Inflammatory macrophage treated with lipopolysaccharide for 1 hour (primary cell): ENCODE data around the gene C1orf198.

ENCODE experiments used
- DNase-seq, 2 donors: peaks; one replicate each; pipeline ENCODE4 v3.0.0-alpha.2; 2020 to 2022

The C1orf198 gene

DNA sequence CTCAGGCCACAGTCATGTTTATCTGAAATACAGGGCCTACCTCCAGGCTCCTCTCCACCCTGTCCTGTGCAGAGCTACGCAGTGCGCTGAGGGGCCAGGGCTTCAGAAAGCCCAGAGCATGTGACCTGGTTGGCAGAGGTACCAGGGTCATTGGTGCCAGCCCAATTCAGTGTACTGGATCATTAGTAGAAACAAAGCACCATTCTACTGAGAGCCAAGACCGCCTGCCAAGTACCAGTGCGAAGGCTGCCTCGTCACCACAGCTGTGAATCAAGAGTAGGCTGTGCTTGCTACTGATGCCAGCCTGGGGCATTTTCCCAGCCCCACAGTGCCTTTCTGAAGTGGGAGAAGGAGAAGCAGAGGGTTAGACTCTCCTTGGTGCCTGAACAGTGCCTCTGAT lies 61.3 kb downstream of the C1orf198 start:
- DNase-seq, result no peak

DNA sequence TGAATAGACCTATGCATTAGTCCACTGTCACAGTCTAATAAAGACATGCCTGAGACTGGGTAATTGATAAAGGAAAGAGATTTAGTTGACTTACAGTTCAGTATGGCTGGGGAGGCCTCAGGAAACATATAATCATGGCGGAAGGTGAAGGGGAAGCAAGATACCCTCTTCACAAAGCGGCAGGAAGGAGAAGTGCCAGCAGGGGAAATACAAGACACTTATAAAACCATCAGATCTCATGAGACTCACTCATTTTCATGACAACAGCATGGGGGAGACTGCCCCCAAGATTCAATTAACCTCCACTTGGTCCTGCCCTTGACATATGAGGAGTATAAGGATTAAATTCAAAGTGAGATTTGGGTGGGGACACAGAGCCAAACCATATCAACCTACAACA lies 61.8 kb downstream of the C1orf198 start:
- DNase-seq, result no peak

GRCh38 chr1:230804396-230804795 lies 63.9 kb downstream of the C1orf198 start:
- no peak for DNase-seq

GRCh38 chr1:230800891-230801840 lies 67.2 kb downstream of the C1orf198 start:
- no peak for DNase-seq

DNA sequence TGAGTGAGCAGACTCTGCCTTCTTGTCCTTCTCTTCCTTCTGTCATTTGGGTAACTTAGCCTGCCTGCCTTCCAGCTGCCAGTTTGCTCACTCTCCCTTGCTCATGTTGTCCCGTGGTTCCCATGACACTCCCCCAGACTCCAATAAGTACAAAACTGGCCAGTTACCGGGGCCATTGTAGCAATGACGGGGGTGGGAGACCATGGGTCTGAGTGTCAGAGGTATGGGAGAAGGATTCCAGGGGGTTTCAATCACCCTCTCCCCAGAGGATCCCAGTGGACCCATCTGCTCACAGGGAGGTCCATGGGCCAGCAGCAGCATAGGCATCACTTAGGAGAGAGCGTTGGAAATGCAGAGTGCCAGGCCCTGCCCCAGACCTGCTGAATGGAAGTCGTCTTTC lies 69.8 kb downstream of the C1orf198 start:
- no peak for DNase-seq

DNA sequence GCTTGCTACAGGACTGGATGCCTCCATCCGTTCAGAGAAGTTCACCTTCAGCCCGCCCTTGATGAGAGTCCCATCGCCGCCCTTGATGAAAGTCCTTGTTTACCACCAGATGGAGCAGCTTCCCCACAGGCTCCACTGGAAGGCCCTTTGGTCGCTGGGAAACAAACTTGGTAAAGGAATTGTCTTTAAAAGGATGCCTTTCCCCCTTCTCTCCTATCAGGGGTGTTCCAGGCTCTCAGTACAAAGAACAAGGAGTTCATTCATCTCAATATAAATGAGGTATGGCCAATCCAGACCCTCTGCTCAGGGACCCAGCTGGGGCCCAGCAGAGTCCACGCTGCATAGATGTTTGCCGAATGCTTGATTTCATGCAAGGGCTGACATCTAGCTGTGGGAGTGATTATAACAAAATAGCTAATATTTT lies 70.4 kb downstream of the C1orf198 start:
- DNase-seq, result peak; percentile 15 to 18

DNA sequence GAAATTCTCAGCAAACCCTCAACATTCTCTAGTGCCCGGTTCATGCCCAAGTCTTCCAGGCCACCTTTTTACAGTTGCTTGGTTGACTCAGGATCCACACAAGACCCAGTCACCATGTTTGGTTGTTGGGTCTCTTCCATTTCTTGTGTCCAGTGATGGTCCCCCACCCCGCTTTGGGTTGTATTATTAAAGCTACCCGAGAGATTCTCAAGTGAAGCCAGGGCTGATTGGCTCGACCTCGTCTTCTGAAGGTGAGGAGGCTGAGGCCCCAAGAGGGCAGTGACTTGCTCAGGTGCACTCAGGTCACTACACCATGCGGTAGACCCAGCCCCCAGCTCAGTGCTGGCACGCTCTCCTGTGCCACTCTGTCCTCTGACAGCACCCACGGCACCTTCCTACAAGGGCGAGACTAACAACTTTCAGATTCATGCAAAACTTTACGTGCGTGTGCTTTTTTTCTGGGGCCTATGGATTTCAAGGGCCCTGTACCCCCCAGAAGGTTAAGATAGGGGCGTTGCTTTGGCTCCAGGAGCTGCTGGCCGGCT lies 70.9 kb downstream of the C1orf198 start:
- no peak for DNase-seq

DNA sequence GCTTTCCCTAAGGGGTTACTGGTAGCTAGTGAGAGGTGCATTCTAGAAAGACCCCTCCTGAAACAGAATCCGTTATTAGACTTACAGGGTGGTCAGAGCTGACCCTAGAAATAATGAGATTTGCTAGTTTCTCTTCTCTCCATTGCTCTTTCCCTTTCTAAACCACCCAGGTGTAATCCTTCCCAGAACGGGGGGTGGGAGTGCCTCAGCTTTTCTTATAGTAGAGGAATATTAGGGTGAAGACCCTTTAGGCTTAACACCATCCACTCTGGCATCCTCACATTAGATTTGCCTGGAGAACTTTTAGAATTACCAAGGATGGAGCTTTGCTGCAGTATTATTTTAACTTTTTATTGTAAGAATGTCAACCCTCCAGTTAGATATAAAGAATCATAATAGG lies 71.7 kb downstream of the C1orf198 start:
- DNase-seq, result no peak

DNA sequence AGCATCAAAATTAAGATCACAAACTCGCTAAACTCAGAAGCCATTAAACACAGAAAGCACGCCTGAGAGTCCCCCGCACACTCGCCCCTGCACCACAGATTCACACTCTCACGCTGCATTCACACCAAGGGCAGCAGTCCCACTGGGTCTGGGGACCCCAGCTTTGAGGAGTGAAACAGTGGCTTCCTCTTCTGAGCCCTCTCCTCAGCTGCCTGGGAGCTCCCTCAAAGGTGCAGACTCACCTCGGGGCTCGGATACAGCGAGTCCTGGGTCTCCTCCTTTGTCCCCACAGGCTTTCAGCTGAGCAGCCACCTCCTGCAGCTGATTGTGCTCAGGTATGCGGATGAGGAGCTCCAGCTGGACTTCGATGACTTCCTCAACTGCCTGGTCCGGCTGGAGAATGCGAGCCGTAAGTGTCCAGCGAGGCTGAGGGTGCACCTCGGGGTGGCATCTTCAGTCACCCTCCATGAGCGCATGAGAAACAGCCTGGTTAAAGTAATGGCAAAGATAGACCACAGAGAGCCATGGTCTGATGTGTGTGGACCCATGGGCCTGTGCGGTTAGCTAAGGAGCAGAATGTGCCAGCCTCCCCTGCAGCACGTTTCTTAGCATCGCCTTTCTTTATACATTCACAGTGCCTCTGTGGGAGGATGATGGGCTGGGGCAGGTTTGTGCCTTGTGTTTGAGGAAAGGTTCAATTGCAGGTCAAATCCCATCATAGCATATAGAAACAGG lies 73.3 kb downstream of the C1orf198 start:
- DNase-seq, result no peak

DNA sequence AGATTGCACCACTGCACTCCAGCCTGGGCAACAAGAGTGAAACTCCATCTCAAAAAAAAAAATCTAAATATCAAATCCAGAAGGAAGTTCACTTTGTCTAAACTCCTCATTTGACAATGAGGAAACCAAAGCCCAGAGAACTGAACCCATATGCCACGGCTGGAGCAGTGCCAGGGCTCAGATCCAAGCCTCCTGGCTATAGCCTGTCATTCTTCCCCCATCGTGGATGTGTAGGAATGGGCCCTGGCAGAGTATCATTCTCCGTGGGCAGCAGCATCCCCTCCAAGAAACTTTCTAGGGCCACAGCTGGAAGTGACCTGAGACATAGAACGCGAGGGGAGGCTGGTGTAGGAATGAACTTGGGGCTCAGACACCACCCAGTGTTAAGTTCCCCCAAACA lies 73.9 kb downstream of the C1orf198 start:
- DNase-seq, result no peak

DNA sequence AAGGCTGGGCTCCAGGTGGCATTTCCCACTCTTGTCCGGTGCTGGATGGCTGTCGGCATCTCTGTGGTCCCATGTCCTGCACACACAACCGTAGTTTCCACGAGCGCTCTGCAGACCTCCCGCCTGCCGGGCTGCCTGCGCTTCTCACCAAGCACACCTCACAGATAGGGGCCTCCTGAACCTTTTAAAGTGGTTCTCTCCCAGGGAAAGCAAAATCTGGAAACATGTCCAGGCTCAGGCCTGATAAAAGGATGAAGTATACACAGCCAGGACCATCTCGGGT lies 74.9 kb downstream of the C1orf198 start:
- no peak for DNase-seq

- DNase-seq, result no peak
These were observed 75.4 kb downstream of the C1orf198 start for GRCh38 chr1:230792691-230793462.

DNA sequence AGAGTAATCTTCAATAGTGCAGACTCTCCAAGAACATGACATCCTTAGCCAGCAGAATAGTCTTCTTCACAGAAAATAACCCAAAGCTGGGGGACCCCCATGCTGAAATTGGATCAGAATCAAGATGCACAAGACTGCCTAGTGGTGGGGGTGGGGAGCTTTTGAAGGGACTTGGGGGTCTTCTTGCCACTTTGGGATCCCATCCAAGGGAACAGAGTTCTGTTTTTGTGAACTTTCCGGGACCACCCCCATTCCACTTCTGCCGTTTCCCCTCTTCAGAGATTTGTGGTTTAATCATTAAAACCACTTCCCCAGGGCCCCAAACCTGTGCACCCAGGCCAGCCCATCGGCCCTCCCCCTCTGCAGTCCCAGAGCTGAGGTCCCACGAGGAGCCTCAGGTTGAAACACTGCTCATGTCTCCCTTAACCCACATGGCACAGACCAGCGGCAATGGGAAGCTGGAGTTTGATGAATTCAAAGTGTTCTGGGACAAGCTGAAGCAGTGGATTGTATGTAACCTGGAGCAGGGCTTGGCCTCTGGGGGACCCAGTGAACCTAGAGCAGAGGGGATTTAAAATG lies 76.2 kb downstream of the C1orf198 start:
- DNase-seq, result no peak

- DNase-seq, result no peak
These were observed 78.3 kb downstream of the C1orf198 start for GRCh38 chr1:230790026-230790425.

- DNase-seq, result no peak
These were observed 79.6 kb downstream of the C1orf198 start for GRCh38 chr1:230788561-230789275.

- DNase-seq, result no peak
These were observed 80.8 kb downstream of the C1orf198 start for GRCh38 chr1:230787471-230787870.
